HepG2 (cell line): ENCODE data around the gene TNNI3K. TPM values are rescaled to one million over a fixed set of nuclear protein-coding genes. Genes with fewer than 3 reads are reported as not detected.

Experiments
- ATAC-seq: fragments of 200-7000 bp; cut with Tn5 transposase; 3 replicates; pipeline ENCODE4 v1.9.1; 2020; ENCODE audit warnings: mild to moderate bottlenecking, moderate library complexity
- BruUV-seq: library from RNA; stranded (reverse); fragments of 400-500 nt; replicated peaks from 2 replicates; lab custom pipeline; 2021; lab: Mats Ljungman, UMichigan
- CTCF ChIA-PET: fragments of 300-600 bp; formaldehyde crosslinking; extraction: SDS; loops from one replicate; lab custom pipeline; 2021; ENCODE audit warnings: low total read pairs, inconsistent platforms, low intra/inter-chr PET ratio; lab: Yijun Ruan, JAX
- POLR2A ChIA-PET: fragments of 350-600 bp; sonication (Branson Sonifier 250); formaldehyde crosslinking; loops from one replicate; lab custom pipeline; 2020; ENCODE audit warnings: antibody characterized with exemption, inconsistent platforms; lab: Yijun Ruan, JAX
- DNase-seq: peaks from one replicate; pipeline ENCODE4 v3.0.0-alpha.2; 2015; ENCODE audit warnings: low spot score
- FAIRE-seq: peaks from 3 replicates; lab custom pipeline; 2011; peaks lifted over from hg19 to GRCh38; lab: Jason Lieb, UNC
- H2AFZ ChIP-seq: one replicate; pipeline ENCODE4 v1.6.1; 2011; ENCODE audit warnings: low read length, inconsistent platforms
- H3K27ac ChIP-seq: fragments of 300-600 bp; 3 replicates; pipeline ENCODE4 v1.8.0; 2011; ENCODE audit warnings: mixed run types, mild to moderate bottlenecking, mixed read lengths, low read length, inconsistent platforms; ENCODE audit not compliant: insufficient read depth; ENCODE audit errors: extremely low read length
- H3K27me3 ChIP-seq, 2 experiments: fragments of 200-600 bp in 1 of 2; 2 replicates in 1 of 2; 3 replicates in 1 of 2; pipeline versions ENCODE4 v1.6.0 to v1.8.0; 2011; ENCODE audit warnings: low read length in 2 of 2, mild to moderate bottlenecking in 2 of 2, moderate library complexity in 2 of 2, inconsistent platforms in 1 of 2; ENCODE audit not compliant: insufficient read depth in 2 of 2, control insufficient read depth in 1 of 2
- H3K36me3 ChIP-seq, 2 experiments: fragments of 200-600 bp in 1 of 2; replicated peaks in 1 of 2; 2 replicates in 1 of 2; 3 replicates in 1 of 2; pipeline versions ENCODE4 v1.5.1 to v1.8.0; 2011; ENCODE audit warnings: low read length in 2 of 2, inconsistent platforms in 1 of 2; ENCODE audit not compliant: insufficient read depth in 2 of 2, control insufficient read depth in 1 of 2
- H3K4me1 ChIP-seq: 2 replicates; pipeline ENCODE4 v1.5.1; 2012; ENCODE audit warnings: low read length, inconsistent platforms; ENCODE audit not compliant: insufficient read depth
- H3K4me2 ChIP-seq: 2 replicates; pipeline ENCODE4 v1.6.0; 2011; ENCODE audit warnings: low read depth, low read length, inconsistent platforms
- H3K4me3 ChIP-seq, 3 experiments: fragments of 200-600 bp in 1 of 3; sonication (generic), shearing (Covaris generic) in 1 of 3; replicated peaks in 1 of 3; 2 replicates each; pipeline ENCODE4 v1.5.1; 2011 to 2016; ENCODE audit warnings: low read length in 3 of 3, inconsistent platforms in 2 of 3, low read depth in 2 of 3, mild to moderate bottlenecking in 2 of 3, control low read depth in 1 of 3, mixed read lengths in 1 of 3; ENCODE audit not compliant: insufficient read depth in 1 of 3
- H3K79me2 ChIP-seq: one replicate; pipeline ENCODE4 v1.6.1; 2011; ENCODE audit warnings: low read length, inconsistent platforms; ENCODE audit not compliant: insufficient read depth
- H3K9ac ChIP-seq: 2 replicates; pipeline ENCODE4 v1.6.0; 2011; ENCODE audit warnings: mild to moderate bottlenecking, low read depth, low read length, inconsistent platforms; ENCODE audit not compliant: insufficient read depth
- H3K9me3 ChIP-seq: 2 replicates; pipeline ENCODE4 v1.5.1; 2012; ENCODE audit warnings: mild to moderate bottlenecking, low read length
- H4K20me1 ChIP-seq: 2 replicates; pipeline ENCODE4 v1.6.0; 2011; ENCODE audit warnings: inconsistent platforms, mild to moderate bottlenecking, low read length, moderate library complexity; ENCODE audit not compliant: insufficient read depth
- ETV5 ChIP-seq: IDR thresholded peaks from 2 replicates; pipeline ENCODE4 v1.6.1; 2018; ENCODE audit warnings: missing biosample characterization, missing genetic modification reagents, inconsistent platforms, borderline replicate concordance
- FOSL2 ChIP-seq: sonication (generic); formaldehyde crosslinking; IDR thresholded peaks from 2 replicates; pipeline ENCODE4 v1.4.0; 2020; ENCODE audit warnings: missing genetic modification reagents
- FOXA3 ChIP-seq: IDR thresholded peaks from 2 replicates; pipeline ENCODE4 v1.6.1; 2016; ENCODE audit warnings: missing genetic modification reagents, missing compliant biosample characterization
- GATAD2A ChIP-seq: IDR thresholded peaks from 2 replicates; pipeline ENCODE4 v1.6.1; 2016
- HMG20A ChIP-seq: IDR thresholded peaks from 2 replicates; pipeline ENCODE4 v1.6.1; 2016; ENCODE audit warnings: borderline replicate concordance
- ISL2 ChIP-seq: sonication (generic); formaldehyde crosslinking; IDR thresholded peaks from 2 replicates; pipeline ENCODE4 v1.5.0; 2020; ENCODE audit warnings: missing genetic modification reagents
- MAFF ChIP-seq: IDR thresholded peaks from 2 replicates; pipeline ENCODE4 v1.6.1; 2011; ENCODE audit warnings: low read depth, low read length, improper control_type of control experiment
- MAFK ChIP-seq, 2 experiments: IDR thresholded peaks in 1 of 2; conservative IDR thresholded peaks in 1 of 2; 2 replicates each; pipeline ENCODE4 v1.6.1; 2011; ENCODE audit warnings: improper control_type of control experiment in 2 of 2, low read length in 2 of 2
- MAZ ChIP-seq, 2 experiments: sonication (generic) in 1 of 2; formaldehyde crosslinking in 1 of 2; IDR thresholded peaks; 2 replicates each; pipeline versions ENCODE4 v1.5.0 to v1.6.1; 2012 to 2020; ENCODE audit warnings: low read depth in 2 of 2, mild to moderate bottlenecking in 2 of 2, borderline replicate concordance in 1 of 2, improper control_type of control experiment in 1 of 2, low read length in 1 of 2, missing genetic modification reagents in 1 of 2, moderate library complexity in 1 of 2
- SIX1 ChIP-seq: sonication (generic); formaldehyde crosslinking; IDR thresholded peaks from 2 replicates; pipeline ENCODE4 v1.4.0; 2020; ENCODE audit warnings: missing genetic modification reagents, borderline replicate concordance
- SMARCE1 ChIP-seq: fragments of 450-650 bp; IDR thresholded peaks from 2 replicates; pipeline ENCODE4 v1.6.1; 2017; ENCODE audit warnings: borderline replicate concordance
- SOX13 ChIP-seq, 3 experiments: fragments of 450-650 bp in 1 of 3; sonication (generic) in 1 of 3; formaldehyde crosslinking in 1 of 3; IDR thresholded peaks in 2 of 3; conservative IDR thresholded peaks in 1 of 3; 2 replicates each; pipeline versions ENCODE4 v1.5.0 to v1.6.1; 2016 to 2020; ENCODE audit warnings: antibody characterized with exemption in 1 of 3, mild to moderate bottlenecking in 1 of 3, missing compliant biosample characterization in 1 of 3, missing genetic modification reagents in 1 of 3, moderate library complexity in 1 of 3
- TCF7 ChIP-seq: sonication (generic); IDR thresholded peaks from 2 replicates; pipeline ENCODE4 v1.6.1; 2016; ENCODE audit warnings: antibody characterized with exemption, low read depth
- ZFY ChIP-seq: sonication (generic); formaldehyde crosslinking; IDR thresholded peaks from 2 replicates; pipeline ENCODE4 v1.4.0; 2020; ENCODE audit warnings: missing genetic modification reagents
- ZNF12 ChIP-seq: sonication (generic); formaldehyde crosslinking; IDR thresholded peaks from 2 replicates; pipeline ENCODE4 v1.5.0; 2020; ENCODE audit warnings: missing genetic modification reagents
- ZNF792 ChIP-seq: IDR thresholded peaks from 2 replicates; pipeline ENCODE4 v1.6.1; 2016
- whole genome bisulfite sequencing: methylation state at CpG from one replicate; pipeline ENCODE4 v1.1.6; 2017; ENCODE audit warnings: low lambda C conversion rate; 5-methylcytosine and 5-hydroxymethylcytosine counted together
- in situ Hi-C: cut with HindIII; loops from 2 replicates; pipeline ENCODE4 v1.10.0; 2017; ENCODE audit warnings: low pct_unique_long_range_greater_than_20kb; ENCODE audit not compliant: extremely low pct_ligation_motif_present
- intact Hi-C: fragments of 100-400 bp; cut with micrococcal nuclease; formaldehyde crosslinking; loops from one replicate; pipeline ENCODE4 v1.10.0; 2022; ENCODE audit not compliant: unreplicated experiment
- polyA plus RNA-seq, 8 experiments: library from polyadenylated mRNA; depleted of rRNA in 3 of 8; stranded (reverse) in 7 of 8; unstranded in 1 of 8; fragments of >200 nt; fragmentation: Illumina TruSeq in 4 of 8; extraction: Trizol in 4 of 8; gene quantifications; 2 replicates each; pipeline versions ENCODE4 v1.2.1 to v1.2.3, GENCODE V29; 2011 to 2016; ENCODE audit warnings: low read depth in 4 of 8, missing spikeins in 1 of 8, mixed read lengths in 1 of 8; ENCODE audit not compliant: insufficient read depth in 1 of 8
- total RNA-seq, 5 experiments: library from RNA; depleted of rRNA; stranded (reverse); fragments of >200 nt; fragmentation: Illumina TruSeq; extraction: Trizol; gene quantifications; 2 replicates each; pipeline ENCODE4 v1.2.3, GENCODE V29; 2016; ENCODE audit warnings: low read depth in 1 of 5
- TF ChIP-seq, protein P1 (sequence below): sonication (generic); formaldehyde crosslinking; IDR thresholded peaks from 2 replicates; pipeline ENCODE4 v1.5.0; 2020; ENCODE audit warnings: mild to moderate bottlenecking, missing genetic modification reagents

TNNI3K gene
- total and polyA plus RNA-seq, 2 of the 13 experiments (the other 11 are each of a cell fraction or from before 2014, with no cell fraction given): 1.1 TPM; not detected in 1

- intact Hi-C loops: no loop called here
- WGBS: 0% methylated on average over 1 of the region's 1 CpG
- ATAC-seq (peak; percentile 63), FAIRE-seq (no peak), DNase-seq (peak; percentile 63)
- Histone ChIP-seq H3K79me2 (no peaks in the 10 kb centered on the region), H3K4me2 (no peak overlapping the region), H4K20me1 (no peaks in the 10 kb centered on the region), H3K4me3 (no peak overlapping the region), H3K27ac (no peak overlapping the region), H2AFZ (no peak overlapping the region), H3K9ac (no peak overlapping the region), H3K4me1 (peaks cover 22% of the 10 kb centered on the region), H3K36me3 (no peaks in the 10 kb centered on the region), H3K9me3 (no peaks in the 10 kb centered on the region), H3K27me3 (no peaks in the 10 kb centered on the region)
- BruUV-seq: no TSS peak
- ChIA-PET CTCF (no interaction called here), POLR2A (no interaction called here)
- in situ Hi-C loops: no loop called here
- TF ChIP-seq ZNF792: peak; percentile 21; the same call in 1 of the 2 replicates
- peak; percentile 23; the same call in 1 of the 2 replicates for TF ChIP-seq GATAD2A (CRISPR knock-in tag)
- TF ChIP-seq ETV5 (CRISPR knock-in tag): peak; percentile 70; the same call in 1 of the 2 replicates
- peak; percentile 63 for TF ChIP-seq FOSL2 (CRISPR knock-in tag)
- TF ChIP-seq FOXA3 (CRISPR knock-in tag): peak; percentile 71
- peak; percentile 32; the same call in 1 of the 2 replicates for TF ChIP-seq ZNF12 (CRISPR knock-in tag)
- peak; percentile 53 for TF ChIP-seq ISL2
- TF ChIP-seq, protein P1, sequence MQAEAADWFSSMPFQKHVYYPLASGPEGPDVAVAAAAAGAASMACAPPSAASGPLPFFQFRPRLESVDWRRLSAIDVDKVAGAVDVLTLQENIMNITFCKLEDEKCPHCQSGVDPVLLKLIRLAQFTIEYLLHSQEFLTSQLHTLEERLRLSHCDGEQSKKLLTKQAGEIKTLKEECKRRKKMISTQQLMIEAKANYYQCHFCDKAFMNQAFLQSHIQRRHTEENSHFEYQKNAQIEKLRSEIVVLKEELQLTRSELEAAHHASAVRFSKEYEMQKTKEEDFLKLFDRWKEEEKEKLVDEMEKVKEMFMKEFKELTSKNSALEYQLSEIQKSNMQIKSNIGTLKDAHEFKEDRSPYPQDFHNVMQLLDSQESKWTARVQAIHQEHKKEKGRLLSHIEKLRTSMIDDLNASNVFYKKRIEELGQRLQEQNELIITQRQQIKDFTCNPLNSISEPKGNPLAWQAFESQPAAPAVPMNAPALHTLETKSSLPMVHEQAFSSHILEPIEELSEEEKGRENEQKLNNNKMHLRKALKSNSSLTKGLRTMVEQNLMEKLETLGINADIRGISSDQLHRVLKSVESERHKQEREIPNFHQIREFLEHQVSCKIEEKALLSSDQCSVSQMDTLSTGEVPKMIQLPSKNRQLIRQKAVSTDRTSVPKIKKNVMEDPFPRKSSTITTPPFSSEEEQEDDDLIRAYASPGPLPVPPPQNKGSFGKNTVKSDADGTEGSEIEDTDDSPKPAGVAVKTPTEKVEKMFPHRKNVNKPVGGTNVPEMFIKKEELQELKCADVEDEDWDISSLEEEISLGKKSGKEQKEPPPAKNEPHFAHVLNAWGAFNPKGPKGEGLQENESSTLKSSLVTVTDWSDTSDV: no peak
- TF ChIP-seq SOX13 (IDR thresholded peaks at IDR 0.05): no peak
- peak in 1 of 2 experiments; percentile 47; a peak in 1 of 4 replicates for TF ChIP-seq SOX13 (CRISPR knock-in tag; conservative IDR thresholded peaks at IDR 0.05 in 1 of 2, IDR thresholded peaks at IDR 0.05 in 1 of 2)
- peak in 1 of 2 experiments; percentile 28; a peak in 1 of 4 replicates for TF ChIP-seq MAFK (conservative IDR thresholded peaks at IDR 0.05 in 1 of 2, IDR thresholded peaks at IDR 0.05 in 1 of 2; ENCODE audit: low read length in 2 of 2)
- TF ChIP-seq HMG20A (CRISPR knock-in tag): peak; percentile 38; the same call in 1 of the 2 replicates
- TF ChIP-seq TCF7: 0 out of 2 replicates have a peak, but pooled peaks have one; percentile 24
- TF ChIP-seq SMARCE1: no peak
- TF ChIP-seq MAFF: peak; percentile 48
- TF ChIP-seq MAZ (IDR thresholded peaks at IDR 0.05; ENCODE audit: borderline replicate concordance, low read depth, low read length): no peak
- TF ChIP-seq MAZ (CRISPR knock-in tag; IDR thresholded peaks at IDR 0.05; ENCODE audit: low read depth): no peak
- peak; percentile 54; the same call in 1 of the 2 replicates for TF ChIP-seq SIX1 (CRISPR knock-in tag)
- TF ChIP-seq ZFY (CRISPR knock-in tag): no peak
These were observed 121.3 kb downstream of the TNNI3K start for GRCh38 chr1:74356493-74356892.
